GM21825 (cell line): ENCODE results near the gene LRFN5.
"Not testable (repeated sequence)": the region's sequence is repeated elsewhere in the genome, so short reads cannot be mapped to it uniquely, and the experiment has no call there.

ENCODE experiments used
- ATAC-seq: cut with Tn5 transposase; IDR thresholded peaks from one replicate; pipeline ENCODE4 v1.9.1; 2021; ENCODE audit warnings: mild to moderate bottlenecking, moderate library complexity; ENCODE audit not compliant: unreplicated experiment

Gene LRFN5

DNA sequence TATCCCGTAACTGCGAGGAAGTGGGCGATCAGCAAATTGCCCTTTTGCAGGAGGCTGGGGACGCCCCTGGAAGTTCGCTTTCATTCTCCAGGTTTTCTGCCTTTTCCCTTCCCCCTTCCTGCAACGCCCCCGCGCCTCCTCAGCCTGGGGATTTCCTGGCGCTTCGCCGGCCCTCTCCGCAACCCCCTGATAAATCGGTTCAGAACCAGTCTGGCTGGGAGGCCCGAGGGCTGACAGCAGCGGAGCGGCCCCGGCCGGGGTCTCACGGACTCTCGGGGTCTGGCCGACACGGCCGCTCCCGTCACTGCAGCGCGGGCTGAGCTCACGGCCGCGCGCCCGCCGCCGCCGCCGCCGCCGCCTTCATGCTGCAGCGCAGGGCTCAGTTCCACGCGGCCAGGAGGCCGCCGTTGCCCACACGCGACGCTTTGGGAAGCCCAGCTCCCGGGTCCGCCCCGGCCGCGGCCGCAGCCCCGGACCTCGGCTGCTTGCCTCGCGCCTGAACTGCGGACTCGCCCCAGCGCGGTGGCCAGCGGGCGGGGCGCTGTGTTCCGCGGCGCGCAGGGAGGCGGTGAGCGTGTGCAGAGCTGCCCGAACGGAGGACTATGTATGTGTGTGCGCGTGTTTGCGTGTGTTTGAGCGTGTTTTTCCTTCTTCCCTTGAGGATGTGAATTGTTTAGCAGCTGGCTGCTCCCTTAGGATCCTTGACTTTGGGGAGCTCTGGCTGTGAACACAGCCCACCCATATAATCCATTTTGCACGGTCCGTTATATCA lies at the start of gene LRFN5:
TSS of gene LRFN5 (plus strand) at position 345 of the 772 bp plus-strand sequence.
- no peak for ATAC-seq

- no peak for ATAC-seq
Observed at GRCh38 chr14:41558490-41558889, 48.2 kb upstream of the LRFN5 start.

GRCh38 chr14:41566864-41567263 lies 39.8 kb upstream of the LRFN5 start:
- not testable (repeated sequence) for ATAC-seq

DNA sequence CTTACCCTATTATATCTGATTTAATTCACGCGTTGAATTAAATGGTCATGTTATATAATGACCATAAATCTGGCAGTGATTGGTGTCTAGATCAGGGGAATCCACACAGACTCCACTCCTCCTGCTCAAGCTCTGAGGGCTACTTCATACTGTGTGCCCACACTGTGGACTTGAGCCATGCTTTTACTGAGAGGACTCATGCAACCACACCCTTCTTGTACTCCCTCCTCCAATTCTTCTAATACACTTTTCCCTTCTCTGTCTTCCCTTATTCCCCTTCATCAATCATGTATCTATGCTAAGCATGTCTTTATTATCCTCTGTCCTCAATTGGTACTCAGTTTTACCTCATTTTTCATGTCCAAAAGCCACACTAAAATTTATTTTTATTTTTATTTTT lies 37.7 kb upstream of the LRFN5 start:
- ATAC-seq, result no peak

GRCh38 chr14:41570415-41571155 lies 36.1 kb upstream of the LRFN5 start:
- ATAC-seq, result no peak

DNA sequence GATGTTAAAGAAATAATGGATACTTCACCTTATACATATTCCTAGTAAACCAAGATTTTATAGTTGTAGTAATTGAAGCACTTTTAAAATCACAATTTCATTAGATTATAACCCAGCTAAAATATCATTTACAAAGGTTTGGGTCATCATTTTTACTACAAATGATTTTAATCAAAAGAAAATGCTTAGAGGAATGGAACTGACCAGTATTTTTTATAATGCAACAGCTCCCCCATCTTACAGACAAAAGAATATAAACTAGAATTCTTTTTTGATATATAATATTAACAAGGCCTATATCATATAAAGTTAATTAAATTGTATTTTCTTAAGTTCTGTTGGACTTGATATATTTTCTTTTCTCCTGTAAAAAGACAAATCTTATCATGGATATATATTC lies 20.4 kb upstream of the LRFN5 start:
- ATAC-seq, result no peak

- ATAC-seq, result no peak
Observed at GRCh38 chr14:41597647-41598046, 9.0 kb upstream of the LRFN5 start.

GRCh38 chr14:41599805-41600385 lies 6.8 kb upstream of the LRFN5 start:
- ATAC-seq, result not testable (repeated sequence)

GRCh38 chr14:41604721-41605531 lies 1.8 kb upstream of the LRFN5 start:
- no peak for ATAC-seq

GRCh38 chr14:41605550-41606281 lies 960 bp upstream of the LRFN5 start:
- no peak for ATAC-seq

DNA sequence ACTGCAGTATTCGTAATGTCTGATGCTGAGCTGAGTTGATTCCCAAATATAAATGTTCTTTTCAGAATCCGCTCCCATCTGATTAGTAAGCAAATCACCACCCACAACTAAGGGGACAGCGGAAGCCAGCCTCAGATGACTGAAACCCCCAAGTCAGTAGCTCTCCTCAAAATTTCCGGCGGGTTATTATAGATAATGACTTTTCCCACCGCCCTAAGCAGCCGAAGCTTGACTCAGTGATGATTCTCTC lies 469 bp upstream of the LRFN5 start:
- no peak for ATAC-seq

DNA sequence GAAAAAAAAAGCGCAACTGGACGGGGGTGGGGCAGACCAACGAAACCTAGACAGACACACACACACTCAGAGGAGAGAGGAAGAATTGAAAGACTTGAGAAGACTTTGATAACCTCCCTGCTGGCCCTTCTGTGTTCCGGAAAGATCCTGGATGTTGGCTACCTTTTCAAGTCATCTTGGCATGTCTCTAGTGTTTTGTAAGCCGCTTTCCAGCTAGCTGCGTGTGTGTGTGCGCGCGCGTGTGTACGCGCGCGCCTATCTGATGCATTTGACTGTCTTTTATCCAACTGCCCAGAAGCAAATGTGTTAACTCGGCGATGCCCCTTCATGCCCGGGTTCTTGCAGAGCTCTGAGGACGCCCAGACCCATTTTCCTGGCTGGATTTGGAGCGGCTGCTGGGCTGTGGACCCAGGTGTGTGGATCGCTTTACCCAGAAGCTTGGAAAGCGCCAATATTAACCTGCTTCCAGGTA lies 664 bp downstream of the LRFN5 start:
- no peak for ATAC-seq

GRCh38 chr14:41607966-41608663 lies 1.4 kb downstream of the LRFN5 start:
- no peak for ATAC-seq

DNA sequence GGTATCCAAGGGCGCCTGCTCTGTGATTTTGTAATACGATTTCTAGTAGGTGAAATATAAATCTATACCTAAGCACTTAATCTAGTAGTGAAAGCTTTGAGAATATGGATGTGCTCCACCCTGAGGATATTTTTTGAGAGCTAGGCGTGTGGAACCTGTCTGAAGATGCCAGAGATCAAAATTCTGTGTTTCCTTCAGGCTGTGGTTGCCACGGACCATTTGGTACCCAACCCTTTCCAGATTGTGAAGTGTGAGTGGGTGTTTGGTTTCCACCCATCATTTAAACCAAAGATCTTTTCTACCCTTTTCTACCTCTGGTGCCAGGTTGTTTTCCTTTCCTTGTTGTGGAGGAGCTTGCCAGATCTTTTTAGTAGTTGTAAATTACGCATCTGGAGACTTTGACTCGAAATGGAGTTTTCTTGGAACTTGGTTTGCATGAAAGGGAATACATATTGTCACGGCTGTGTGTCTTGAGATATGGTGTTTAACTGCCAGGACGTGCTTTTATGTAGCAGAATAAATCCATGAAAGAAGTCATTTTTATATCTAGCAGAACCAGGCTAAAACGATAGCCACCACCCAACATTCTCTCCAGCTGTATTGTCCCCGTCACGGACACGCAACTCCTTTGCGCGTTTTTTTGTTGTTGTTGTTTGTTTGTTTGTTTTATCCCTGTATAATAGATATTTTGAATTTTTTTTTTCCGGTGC lies 2.2 kb downstream of the LRFN5 start:
- ATAC-seq, result no peak

DNA sequence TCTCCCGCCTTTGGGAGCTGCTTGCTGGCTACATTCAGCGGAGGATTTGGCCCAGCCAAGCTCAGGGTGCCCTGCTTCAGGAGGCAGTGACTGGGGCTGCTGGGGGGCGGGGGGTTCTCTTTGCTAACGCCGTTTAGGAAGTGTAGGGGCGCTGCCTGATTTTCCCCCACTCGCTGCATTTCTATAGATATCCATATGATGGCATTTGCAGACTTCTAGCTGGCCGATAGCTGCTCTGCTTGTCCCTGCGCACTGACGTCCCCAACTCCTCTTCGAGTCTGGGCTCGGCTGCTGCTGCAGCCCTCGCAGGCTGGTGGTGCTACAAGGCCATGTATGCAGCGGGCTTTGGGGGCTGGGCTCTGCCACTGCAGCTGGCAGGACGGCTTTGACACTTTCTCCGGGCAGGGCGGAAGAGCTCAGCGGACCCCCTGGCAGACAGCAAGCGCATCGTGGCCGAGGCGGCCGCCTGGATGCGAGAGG lies 3.1 kb downstream of the LRFN5 start:
- no peak for ATAC-seq

GRCh38 chr14:41615011-41615595 lies 8.4 kb downstream of the LRFN5 start:
- ATAC-seq, result no peak

GRCh38 chr14:41623736-41624135 lies 17.1 kb downstream of the LRFN5 start:
- ATAC-seq, result no peak

DNA sequence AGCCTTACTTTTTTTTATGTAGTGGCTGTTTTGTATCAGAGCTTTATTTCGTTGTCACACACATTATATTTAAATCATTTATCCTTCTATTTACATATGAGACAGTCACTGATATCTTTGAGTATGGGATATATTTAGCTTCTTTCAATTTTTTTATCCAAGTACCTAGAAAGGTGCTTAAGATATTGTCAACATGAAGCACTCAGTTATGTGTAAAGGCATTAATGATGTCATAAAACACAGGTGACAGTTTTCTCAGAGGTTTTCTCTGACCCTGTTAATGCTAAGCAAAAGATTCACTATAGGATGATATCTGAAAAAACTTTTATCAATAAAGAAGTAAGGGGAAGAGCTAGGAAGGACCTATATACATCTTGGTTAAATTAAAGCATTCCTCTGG lies 23.2 kb downstream of the LRFN5 start:
- no peak for ATAC-seq

DNA sequence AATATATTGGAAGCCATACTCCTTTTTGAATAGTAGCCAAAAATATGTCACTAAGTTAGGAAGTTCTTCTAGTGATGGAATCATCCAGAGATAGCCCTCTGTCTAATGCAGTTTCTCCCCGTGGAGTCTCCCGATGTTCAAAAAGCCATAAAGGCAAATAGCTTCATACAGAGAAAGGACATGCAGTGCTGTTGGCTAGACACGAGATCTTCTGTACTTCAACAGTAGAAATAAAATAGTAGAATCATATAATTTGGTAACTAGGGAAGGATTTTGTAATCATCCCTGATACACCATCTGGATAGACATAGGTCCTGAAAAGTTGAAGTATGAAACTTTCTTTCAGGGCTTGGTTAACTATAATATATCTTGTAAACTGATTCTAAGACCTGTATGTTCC lies 27.6 kb downstream of the LRFN5 start:
- no peak for ATAC-seq
